ENCODE results near the gene WRAP53. TPM values are rescaled to one million over a fixed set of nuclear protein-coding genes. Genes with fewer than 3 reads are reported as not detected.
A peak's percentile ranks its signal among the peaks of the same experiment; 100 is the strongest.

Gene WRAP53
- total and polyA plus RNA-seq, 10 of the 15 experiments (the other 5 are each of a cell fraction or from before 2014, with no cell fraction given) = 1.9 to 42.0 (median 21.9) TPM

- TF ChIP-seq REST (IDR thresholded peaks at IDR 0.05; ENCODE audit: low read depth, low read length) (0 out of 2 replicates have a peak, but pooled peaks have one; percentile 18), TARDBP (IDR thresholded peaks at IDR 0.05; ENCODE audit: borderline replicate concordance) (peak; percentile 80; the same call in 1 of the 2 replicates), RBBP5 (conservative IDR thresholded peaks at IDR 0.05) (no peak), E2F8 (IDR thresholded peaks at IDR 0.05; ENCODE audit: low read depth, partially characterized antibody) (peak; percentile 47), IRF4 (IDR thresholded peaks at IDR 0.05; ENCODE audit: low read depth, low read length) (no peak), SREBF2 (IDR thresholded peaks at IDR 0.05; ENCODE audit: low read length) (no peak), JUNB (IDR thresholded peaks at IDR 0.05) (no peak), ATF7 (IDR thresholded peaks at IDR 0.05; ENCODE audit: low read depth) (0 out of 2 replicates have a peak, but pooled peaks have one; percentile 18), RCOR1 (conservative IDR thresholded peaks at IDR 0.05; ENCODE audit: low read depth, low read length) (0 out of 2 replicates have a peak, but pooled peaks have one; percentile 37), ZNF207 (IDR thresholded peaks at IDR 0.05; ENCODE audit: borderline replicate concordance) (peak; percentile 67; the same call in 1 of the 2 replicates), CHD2 (IDR thresholded peaks at IDR 0.05; ENCODE audit: borderline replicate concordance, low read depth, low read length) (0 out of 2 replicates have a peak, but pooled peaks have one; percentile 58), SIN3A (IDR thresholded peaks at IDR 0.05; ENCODE audit: low read depth, low read length) (peak; percentile 95), STAT1 (conservative IDR thresholded peaks at IDR 0.05) (peak; percentile 78; the same call in 1 of the 2 replicates), IKZF1 (conservative IDR thresholded peaks at IDR 0.05) (peak; percentile 37), ZBTB33 (IDR thresholded peaks at IDR 0.05) (no peak)
- TF ChIP-seq, protein P1, sequence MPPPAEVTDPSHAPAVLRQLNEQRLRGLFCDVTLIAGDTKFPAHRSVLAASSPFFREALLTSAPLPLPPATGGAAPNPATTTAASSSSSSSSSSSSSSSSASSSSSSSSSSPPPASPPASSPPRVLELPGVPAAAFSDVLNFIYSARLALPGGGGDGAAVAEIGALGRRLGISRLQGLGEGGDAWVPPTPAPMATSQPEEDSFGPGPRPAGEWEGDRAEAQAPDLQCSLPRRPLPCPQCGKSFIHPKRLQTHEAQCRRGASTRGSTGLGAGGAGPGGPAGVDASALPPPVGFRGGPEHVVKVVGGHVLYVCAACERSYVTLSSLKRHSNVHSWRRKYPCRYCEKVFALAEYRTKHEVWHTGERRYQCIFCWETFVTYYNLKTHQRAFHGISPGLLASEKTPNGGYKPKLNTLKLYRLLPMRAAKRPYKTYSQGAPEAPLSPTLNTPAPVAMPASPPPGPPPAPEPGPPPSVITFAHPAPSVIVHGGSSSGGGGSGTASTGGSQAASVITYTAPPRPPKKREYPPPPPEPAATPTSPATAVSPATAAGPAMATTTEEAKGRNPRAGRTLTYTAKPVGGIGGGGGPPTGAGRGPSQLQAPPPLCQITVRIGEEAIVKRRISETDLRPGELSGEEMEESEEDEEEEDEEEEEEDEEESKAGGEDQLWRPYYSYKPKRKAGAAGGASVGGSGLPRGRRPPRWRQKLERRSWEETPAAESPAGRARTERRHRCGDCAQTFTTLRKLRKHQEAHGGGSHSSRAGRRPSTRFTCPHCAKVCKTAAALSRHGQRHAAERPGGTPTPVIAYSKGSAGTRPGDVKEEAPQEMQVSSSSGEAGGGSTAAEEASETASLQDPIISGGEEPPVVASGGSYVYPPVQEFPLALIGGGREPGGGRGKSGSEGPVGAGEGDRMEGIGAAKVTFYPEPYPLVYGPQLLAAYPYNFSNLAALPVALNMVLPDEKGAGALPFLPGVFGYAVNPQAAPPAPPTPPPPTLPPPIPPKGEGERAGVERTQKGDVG (CRISPR knock-in tag; IDR thresholded peaks at IDR 0.05) = no peak
- TF ChIP-seq, protein P2, sequence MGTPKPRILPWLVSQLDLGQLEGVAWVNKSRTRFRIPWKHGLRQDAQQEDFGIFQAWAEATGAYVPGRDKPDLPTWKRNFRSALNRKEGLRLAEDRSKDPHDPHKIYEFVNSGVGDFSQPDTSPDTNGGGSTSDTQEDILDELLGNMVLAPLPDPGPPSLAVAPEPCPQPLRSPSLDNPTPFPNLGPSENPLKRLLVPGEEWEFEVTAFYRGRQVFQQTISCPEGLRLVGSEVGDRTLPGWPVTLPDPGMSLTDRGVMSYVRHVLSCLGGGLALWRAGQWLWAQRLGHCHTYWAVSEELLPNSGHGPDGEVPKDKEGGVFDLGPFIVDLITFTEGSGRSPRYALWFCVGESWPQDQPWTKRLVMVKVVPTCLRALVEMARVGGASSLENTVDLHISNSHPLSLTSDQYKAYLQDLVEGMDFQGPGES (IDR thresholded peaks at IDR 0.05) = 0 out of 2 replicates have a peak, but pooled peaks have one; percentile 27
Measured at GRCh38 chr17:7687072-7687907, 987 bp upstream of the WRAP53 start, which contains the start of gene TP53 (continued).
